ENCODE results near the gene CC2D1B. TPM values are rescaled to one million over a fixed set of nuclear protein-coding genes. Genes with fewer than 3 reads are reported as not detected.
A peak's percentile ranks its signal among the peaks of the same experiment; 100 is the strongest.

Gene CC2D1B
- polyA plus RNA-seq, 3 donors = 1.7 to 17.5 (median 2.4) TPM

DNA sequence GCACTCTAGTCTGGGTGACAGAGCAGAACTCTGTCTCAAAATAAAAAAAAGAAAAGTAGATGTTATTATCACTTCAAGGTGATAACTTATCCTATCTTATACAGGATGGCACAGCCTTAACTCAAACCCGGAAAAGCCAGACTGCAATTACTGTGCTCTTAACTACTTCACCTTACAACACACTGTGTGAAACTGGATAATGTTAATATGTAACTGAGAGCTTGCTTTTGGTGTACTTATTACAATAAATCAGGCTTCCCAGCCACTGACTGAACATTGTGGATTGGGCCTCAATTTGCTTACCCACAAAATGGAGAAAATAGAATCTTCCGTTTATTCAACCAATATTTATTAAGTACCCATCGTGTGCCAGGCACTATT lies 36.8 kb upstream of the CC2D1B start:
- H3K9ac ChIP-seq (ENCODE audit: insufficient read depth, low read length, poor library complexity, severe bottlenecking) = no peak overlapping the region
- peak overlapping the region in 1 of 3 experiments; percentile 98 for H3K4me3 ChIP-seq (replicated peaks in 1 of 3; ENCODE audit: low read depth in 2 of 3, low read length in 3 of 3)
- H3K4me3 Mint-ChIP-seq = no peak overlapping the region
- TF ChIP-seq, protein P1, sequence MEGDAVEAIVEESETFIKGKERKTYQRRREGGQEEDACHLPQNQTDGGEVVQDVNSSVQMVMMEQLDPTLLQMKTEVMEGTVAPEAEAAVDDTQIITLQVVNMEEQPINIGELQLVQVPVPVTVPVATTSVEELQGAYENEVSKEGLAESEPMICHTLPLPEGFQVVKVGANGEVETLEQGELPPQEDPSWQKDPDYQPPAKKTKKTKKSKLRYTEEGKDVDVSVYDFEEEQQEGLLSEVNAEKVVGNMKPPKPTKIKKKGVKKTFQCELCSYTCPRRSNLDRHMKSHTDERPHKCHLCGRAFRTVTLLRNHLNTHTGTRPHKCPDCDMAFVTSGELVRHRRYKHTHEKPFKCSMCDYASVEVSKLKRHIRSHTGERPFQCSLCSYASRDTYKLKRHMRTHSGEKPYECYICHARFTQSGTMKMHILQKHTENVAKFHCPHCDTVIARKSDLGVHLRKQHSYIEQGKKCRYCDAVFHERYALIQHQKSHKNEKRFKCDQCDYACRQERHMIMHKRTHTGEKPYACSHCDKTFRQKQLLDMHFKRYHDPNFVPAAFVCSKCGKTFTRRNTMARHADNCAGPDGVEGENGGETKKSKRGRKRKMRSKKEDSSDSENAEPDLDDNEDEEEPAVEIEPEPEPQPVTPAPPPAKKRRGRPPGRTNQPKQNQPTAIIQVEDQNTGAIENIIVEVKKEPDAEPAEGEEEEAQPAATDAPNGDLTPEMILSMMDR (IDR thresholded peaks at IDR 0.05) = no peak
- peaks cover 17 to 40% of the 10 kb centered on the region in 2 donors for H3K36me3 Mint-ChIP-seq
- intact Hi-C loops (cut with micrococcal nuclease) = loop anchor here (5.0 to 10.0 kb wide), 5 partner anchors 152 to 528 kb away; partner anchors contain the start of genes NRDC (in 2 of the 2), BTF3L4 (in 1 of the 2), COA7 (in 1 of the 2) and TUT4 (in 1 of the 2)
- no peak for DNase-seq
- H3K27ac Mint-ChIP-seq = peak overlapping the region in 2 of 7 donors; percentile 74 to 98
- H3K36me3 ChIP-seq (replicated peaks in 1 of 2; ENCODE audit: control insufficient read depth in 1 of 2, insufficient read depth in 2 of 2, low read length in 2 of 2) = peaks cover 6 to 34% of the 10 kb centered on the region in 2 donors
- H2AFZ ChIP-seq (ENCODE audit: insufficient read depth, low read depth, low read length, poor library complexity, severe bottlenecking) = peak overlapping the region; percentile 98
- H3K27me3 ChIP-seq (ENCODE audit: control insufficient read depth in 2 of 2, insufficient read depth in 2 of 2, low read length in 2 of 2) = no peaks in the 10 kb centered on the region
- peaks cover 30% of the 10 kb centered on the region for H3K4me1 Mint-ChIP-seq
- peaks cover 0 to 1% (median 0%) of the 10 kb centered on the region in 3 donors for H3K27me3 Mint-ChIP-seq (ENCODE audit: low read depth in 3 of 3)
- peak overlapping the region in 1 of 2 donors; percentile 99 for H3K27ac ChIP-seq (ENCODE audit: low read depth in 1 of 2, low read length in 2 of 2)
- H3K9me3 Mint-ChIP-seq = peaks cover 0 to 3% (median 0%) of the 10 kb centered on the region in 7 donors
- no peaks in the 10 kb centered on the region for H3K9me3 ChIP-seq (replicated peaks in 1 of 2; ENCODE audit: control insufficient read depth in 1 of 2, insufficient read depth in 1 of 2, low read length in 2 of 2)
- H3K4me1 ChIP-seq (ENCODE audit: control insufficient read depth in 1 of 2, insufficient read depth in 2 of 2, low read length in 2 of 2) = peaks cover 27 to 32% of the 10 kb centered on the region in 2 donors
- no CpG with 5 or more reads among the region's 3 CpGs for WGBS (ENCODE audit: insufficient coverage)
- peak overlapping the region; percentile 82 for H3K4me2 ChIP-seq (replicated peaks; ENCODE audit: extremely low read depth, low read length, poor library complexity, severe bottlenecking)
- peaks cover 76% of the 10 kb centered on the region for H3K79me2 ChIP-seq (ENCODE audit: insufficient read depth, low read length)
- H4K20me1 ChIP-seq (ENCODE audit: insufficient read depth, low read length) = no peaks in the 10 kb centered on the region

DNA sequence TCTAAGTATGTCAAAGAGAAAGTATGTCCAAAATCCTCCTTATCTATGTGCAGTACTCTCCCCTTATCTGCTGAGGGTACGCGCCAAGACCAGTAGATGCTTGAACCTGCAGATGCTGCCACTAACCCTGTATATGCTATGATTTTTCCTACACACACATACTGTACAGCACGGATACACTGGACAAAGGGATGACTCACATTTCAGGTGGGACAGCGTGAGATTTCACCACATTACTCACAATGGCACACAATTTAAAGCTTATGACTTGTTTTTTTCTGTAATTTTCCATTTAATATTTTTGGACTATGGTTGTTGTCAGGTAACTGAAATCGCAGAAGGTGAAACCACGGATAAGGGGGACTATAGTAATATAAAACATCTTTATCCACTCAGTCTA lies 34.1 kb upstream of the CC2D1B start:
- Histone ChIP-seq H3K9me3 (replicated peaks in 1 of 2; ENCODE audit: control insufficient read depth in 1 of 2, insufficient read depth in 1 of 2, low read length in 2 of 2) (no peaks in the 10 kb centered on the region), H3K4me1 (ENCODE audit: control insufficient read depth in 1 of 2, insufficient read depth in 2 of 2, low read length in 2 of 2) (peaks cover 10 to 11% of the 10 kb centered on the region in 2 donors), H3K36me3 (replicated peaks in 1 of 2; ENCODE audit: control insufficient read depth in 1 of 2, insufficient read depth in 2 of 2, low read length in 2 of 2) (peaks cover 9 to 49% of the 10 kb centered on the region in 2 donors), H3K4me3 (replicated peaks in 1 of 3; ENCODE audit: low read depth in 2 of 3, low read length in 3 of 3) (no peak overlapping the region), H4K20me1 (ENCODE audit: insufficient read depth, low read length) (no peaks in the 10 kb centered on the region), H3K4me2 (replicated peaks; ENCODE audit: extremely low read depth, low read length, poor library complexity, severe bottlenecking) (no peak overlapping the region), H3K27me3 (ENCODE audit: control insufficient read depth in 2 of 2, insufficient read depth in 2 of 2, low read length in 2 of 2) (no peaks in the 10 kb centered on the region), H3K9ac (ENCODE audit: insufficient read depth, low read length, poor library complexity, severe bottlenecking) (no peak overlapping the region), H3K79me2 (ENCODE audit: insufficient read depth, low read length) (peaks cover 60% of the 10 kb centered on the region), H3K27ac (ENCODE audit: low read depth in 1 of 2, low read length in 2 of 2) (no peak overlapping the region), H2AFZ (ENCODE audit: insufficient read depth, low read depth, low read length, poor library complexity, severe bottlenecking) (no peak overlapping the region)
- intact Hi-C loops (cut with micrococcal nuclease) = loop anchor here (5.0 to 10.0 kb wide), 5 partner anchors 155 to 525 kb away; partner anchors contain the start of genes NRDC (in 2 of the 2), BTF3L4 (in 1 of the 2), COA7 (in 1 of the 2) and TUT4 (in 1 of the 2)
- H3K27me3 Mint-ChIP-seq (ENCODE audit: low read depth in 3 of 3) = peaks cover 0 to 1% (median 0%) of the 10 kb centered on the region in 3 donors
- WGBS (ENCODE audit: insufficient coverage) = 100% methylated on average over 2 of the region's 6 CpGs
- DNase-seq = no peak
- TF ChIP-seq, protein P1 (IDR thresholded peaks at IDR 0.05) = no peak
- peaks cover 33 to 47% of the 10 kb centered on the region in 2 donors for H3K36me3 Mint-ChIP-seq
- peaks cover 0 to 3% (median 0%) of the 10 kb centered on the region in 7 donors for H3K9me3 Mint-ChIP-seq
- H3K4me3 Mint-ChIP-seq = no peak overlapping the region
- no peak overlapping the region for H3K27ac Mint-ChIP-seq
- H3K4me1 Mint-ChIP-seq = peaks cover 10% of the 10 kb centered on the region

Data from CD14-positive monocyte (primary cell).